Loucy (cell line): ENCODE data around the gene ILKAP.

Source experiments
- EZH2phosphoT487 ChIP-seq: fragments of 200-600 bp; IDR thresholded peaks from 2 replicates; pipeline ENCODE4 v1.6.1; 2018; ENCODE audit warnings: antibody characterized with exemption, mild to moderate bottlenecking, moderate library complexity, borderline replicate concordance
- TF ChIP-seq, protein P1 (sequence below): fragments of 200-600 bp; sonication (generic); conservative IDR thresholded peaks from 2 replicates; pipeline ENCODE4 v1.5.1; 2014; ENCODE audit warnings: mild to moderate bottlenecking, antibody characterized with exemption, low read length

DNA sequence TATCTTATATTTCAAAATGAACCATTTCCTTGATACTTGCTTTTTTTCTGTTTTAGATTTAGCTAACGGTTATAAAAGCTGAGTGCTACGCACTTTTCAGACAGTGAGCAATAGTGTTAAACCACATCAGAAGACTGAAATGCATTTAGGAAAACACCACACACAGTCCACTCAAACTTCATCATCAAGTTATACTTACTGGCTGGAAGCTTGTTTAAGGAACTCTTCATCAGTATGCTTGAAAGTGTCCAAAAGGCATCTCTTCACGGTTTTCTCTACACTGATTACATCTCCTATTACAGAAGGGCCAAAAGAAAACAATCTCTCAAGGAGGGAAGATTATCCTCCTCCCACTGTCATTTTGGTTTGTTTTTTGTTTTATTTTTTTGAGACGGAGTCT, 19.7 kb downstream of the ILKAP start:
- TF ChIP-seq EZH2phosphoT487: no peak
- TF ChIP-seq, protein P1, sequence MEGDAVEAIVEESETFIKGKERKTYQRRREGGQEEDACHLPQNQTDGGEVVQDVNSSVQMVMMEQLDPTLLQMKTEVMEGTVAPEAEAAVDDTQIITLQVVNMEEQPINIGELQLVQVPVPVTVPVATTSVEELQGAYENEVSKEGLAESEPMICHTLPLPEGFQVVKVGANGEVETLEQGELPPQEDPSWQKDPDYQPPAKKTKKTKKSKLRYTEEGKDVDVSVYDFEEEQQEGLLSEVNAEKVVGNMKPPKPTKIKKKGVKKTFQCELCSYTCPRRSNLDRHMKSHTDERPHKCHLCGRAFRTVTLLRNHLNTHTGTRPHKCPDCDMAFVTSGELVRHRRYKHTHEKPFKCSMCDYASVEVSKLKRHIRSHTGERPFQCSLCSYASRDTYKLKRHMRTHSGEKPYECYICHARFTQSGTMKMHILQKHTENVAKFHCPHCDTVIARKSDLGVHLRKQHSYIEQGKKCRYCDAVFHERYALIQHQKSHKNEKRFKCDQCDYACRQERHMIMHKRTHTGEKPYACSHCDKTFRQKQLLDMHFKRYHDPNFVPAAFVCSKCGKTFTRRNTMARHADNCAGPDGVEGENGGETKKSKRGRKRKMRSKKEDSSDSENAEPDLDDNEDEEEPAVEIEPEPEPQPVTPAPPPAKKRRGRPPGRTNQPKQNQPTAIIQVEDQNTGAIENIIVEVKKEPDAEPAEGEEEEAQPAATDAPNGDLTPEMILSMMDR: no peak
